Tibial artery (tissue), 4 donors: ENCODE measurements around the gene PLCH2.
"Not testable (repeated sequence)": the region's sequence is repeated elsewhere in the genome, so short reads cannot be mapped to it uniquely, and the experiment has no call there.

ENCODE experiments used
- DNase-seq, 2 donors: peaks; one replicate each; pipeline ENCODE4 v3.0.0-alpha.2; 2019
- H3K27ac ChIP-seq, 2 donors: fragments of 200-600 bp; sonication (generic) in 1 of 2; 1 replicate in 1 of 2; 2 replicates in 1 of 2; pipeline ENCODE4 v1.5.1; 2018 to 2019; ENCODE audit warnings: mild to moderate bottlenecking in 1 of 2
- H3K27me3 ChIP-seq, 2 donors: fragments of 200-600 bp; sonication (generic) in 1 of 2; one replicate each; pipeline versions ENCODE4 v1.5.1 to v1.6.0; 2016 to 2019
- H3K36me3 ChIP-seq, 3 donors: fragments of 200-600 bp; sonication (generic) in 2 of 3; one replicate each; pipeline ENCODE4 v1.5.1; 2016 to 2019; ENCODE audit warnings: mild to moderate bottlenecking in 2 of 3
- H3K4me1 ChIP-seq, 4 donors: fragments of 200-600 bp; sonication (generic) in 2 of 4; 1 replicate in 3 of 4; 2 replicates in 1 of 4; pipeline ENCODE4 v1.5.1; 2016 to 2019
- H3K4me3 ChIP-seq, 2 donors: fragments of 200-600 bp; sonication (generic) in 1 of 2; 1 replicate in 1 of 2; 2 replicates in 1 of 2; pipeline ENCODE4 v1.5.1; 2018 to 2019; ENCODE audit warnings: mild to moderate bottlenecking in 2 of 2
- H3K9me3 ChIP-seq, 3 donors: fragments of 200-600 bp; sonication (generic) in 1 of 3; one replicate each; pipeline ENCODE4 v1.5.1; 2016 to 2019
- CTCF ChIP-seq, 2 experiments: fragments of 200-600 bp in 1 of 2; fragments of 450-650 bp in 1 of 2; IDR thresholded peaks; one replicate each; pipeline ENCODE4 v1.5.1; 2017 to 2019; ENCODE audit warnings: antibody characterized with exemption in 2 of 2, mild to moderate bottlenecking in 1 of 2, moderate library complexity in 1 of 2
- intact Hi-C: fragments of 100-400 bp; cut with DNase I; formaldehyde crosslinking; loops from one replicate; pipeline ENCODE4 v1.15.0; 2023; ENCODE audit warnings: low total_unique reads

PLCH2 gene

GRCh38 chr1:2436876-2437275 lies 39.2 kb upstream of the PLCH2 start:
- intact Hi-C loops = loop anchor here (5.0 kb wide), 1 partner anchor 65 kb away; no protein-coding TSS in a partner anchor
- Histone ChIP-seq H3K36me3 (no peaks in the 10 kb centered on the region), H3K27ac (no peak overlapping the region), H3K9me3 (no peaks in the 10 kb centered on the region), H3K27me3 (peaks cover 0 to 89% of the 10 kb centered on the region in 2 donors), H3K4me1 (no peaks in the 10 kb centered on the region), H3K4me3 (no peak overlapping the region)
- no peak for DNase-seq
- TF ChIP-seq CTCF (IDR thresholded peaks at IDR 0.05) = no peak

- H3K27me3 ChIP-seq = peaks cover 0 to 89% of the 10 kb centered on the region in 2 donors
- H3K9me3 ChIP-seq = no peaks in the 10 kb centered on the region
- no peak overlapping the region for H3K4me3 ChIP-seq
- no peak overlapping the region for H3K27ac ChIP-seq
- no peak for TF ChIP-seq CTCF (IDR thresholded peaks at IDR 0.05)
- intact Hi-C loops = loop anchor here (5.0 kb wide), 1 partner anchor 65 kb away; no protein-coding TSS in a partner anchor
- DNase-seq = no peak
- no peaks in the 10 kb centered on the region for H3K36me3 ChIP-seq
- H3K4me1 ChIP-seq = no peaks in the 10 kb centered on the region
Measured at GRCh38 chr1:2437617-2438016, 38.5 kb upstream of the PLCH2 start.

- Histone ChIP-seq H3K27ac (no peak overlapping the region), H3K36me3 (no peaks in the 10 kb centered on the region), H3K9me3 (no peaks in the 10 kb centered on the region), H3K4me1 (peaks cover 0 to 1% (median under 1%) of the 10 kb centered on the region in 4 donors), H3K4me3 (no peak overlapping the region), H3K27me3 (peaks cover 0 to 89% of the 10 kb centered on the region in 2 donors)
- intact Hi-C loops = loop anchor here (5.0 kb wide), 1 partner anchor 64 kb away; no protein-coding TSS in a partner anchor
- no peak for TF ChIP-seq CTCF (IDR thresholded peaks at IDR 0.05)
- no peak for DNase-seq
Measured at GRCh38 chr1:2438038-2438437, 38.1 kb upstream of the PLCH2 start.

GRCh38 chr1:2438641-2439040 lies 37.4 kb upstream of the PLCH2 start:
- no peak for DNase-seq
- Histone ChIP-seq H3K27me3 (peaks cover 0 to 89% of the 10 kb centered on the region in 2 donors), H3K4me3 (no peak overlapping the region), H3K4me1 (peaks cover 0 to 6% (median 3%) of the 10 kb centered on the region in 4 donors), H3K9me3 (no peaks in the 10 kb centered on the region), H3K27ac (no peak overlapping the region), H3K36me3 (no peaks in the 10 kb centered on the region)
- intact Hi-C loops = loop anchor here (5.0 kb wide), 1 partner anchor 64 kb away; no protein-coding TSS in a partner anchor
- TF ChIP-seq CTCF (IDR thresholded peaks at IDR 0.05) = no peak

- intact Hi-C loops = loop anchor here (5.0 kb wide), 1 partner anchor 63 kb away; no protein-coding TSS in a partner anchor
- TF ChIP-seq CTCF (IDR thresholded peaks at IDR 0.05) = no peak
- no peaks in the 10 kb centered on the region for H3K9me3 ChIP-seq
- H3K27me3 ChIP-seq = peaks cover 0 to 89% of the 10 kb centered on the region in 2 donors
- H3K27ac ChIP-seq = no peak overlapping the region
- DNase-seq = no peak
- H3K4me1 ChIP-seq = peaks cover 0 to 6% (median 3%) of the 10 kb centered on the region in 4 donors
- H3K36me3 ChIP-seq = no peaks in the 10 kb centered on the region
- H3K4me3 ChIP-seq = no peak overlapping the region
Measured at GRCh38 chr1:2439369-2439768, 36.7 kb upstream of the PLCH2 start.

- DNase-seq = peak in 1 of 2 donors; percentile 72
- H3K27me3 ChIP-seq = peaks cover 0 to 89% of the 10 kb centered on the region in 2 donors
Measured at GRCh38 chr1:2440346-2440745, 35.7 kb upstream of the PLCH2 start.

More at GRCh38 chr1:2440346-2440745, 35.7 kb upstream of the PLCH2 start:
- H3K27ac ChIP-seq, H3K36me3 ChIP-seq, H3K4me1 ChIP-seq, intact Hi-C loops, H3K9me3 ChIP-seq, H3K4me3 ChIP-seq: not testable (repeated sequence)
